Chondrocyte (in vitro differentiated cells): ENCODE results near the gene KIF26B. TPM values are rescaled to one million over a fixed set of nuclear protein-coding genes. Genes with fewer than 3 reads are reported as not detected.
A peak's percentile ranks its signal among the peaks of the same experiment; 100 is the strongest.

Experiments
- DNase-seq: peaks from one replicate; pipeline ENCODE4 v3.0.0; 2021; ENCODE audit warnings: mixed read lengths, low spot score
- H3K27ac Mint-ChIP-seq: one replicate; pipeline ENCODE4 v1.8.0; 2021; ENCODE audit warnings: mild to moderate bottlenecking, moderate library complexity, mixed read lengths; ENCODE audit not compliant: unreplicated experiment
- H3K27me3 Mint-ChIP-seq: 2 replicates; pipeline ENCODE4 v1.8.0; 2021; ENCODE audit warnings: low read depth, mixed read lengths
- H3K36me3 Mint-ChIP-seq: 2 replicates; pipeline ENCODE4 v1.8.0; 2021; ENCODE audit warnings: low read depth, mixed read lengths
- H3K4me1 Mint-ChIP-seq: 2 replicates; pipeline ENCODE4 v1.8.0; 2021; ENCODE audit warnings: low read depth, mild to moderate bottlenecking, mixed read lengths
- H3K4me3 Mint-ChIP-seq: one replicate; pipeline ENCODE4 v1.8.0; 2021; ENCODE audit warnings: mild to moderate bottlenecking, moderate library complexity, mixed read lengths; ENCODE audit not compliant: unreplicated experiment
- H3K9me3 Mint-ChIP-seq: 2 replicates; pipeline ENCODE4 v1.8.0; 2021; ENCODE audit warnings: low read depth, mixed read lengths
- total RNA-seq: library from RNA; stranded (reverse); gene quantifications from 3 replicates; pipeline ENCODE4 v1.2.1, GENCODE V29; 2021
- TF ChIP-seq, protein P1 (sequence below): fragments of 200-600 bp; sonication (generic); IDR thresholded peaks from 2 replicates; pipeline ENCODE4 v1.5.0; 2021; ENCODE audit warnings: antibody characterized with exemption, mild to moderate bottlenecking, moderate library complexity

The KIF26B gene
- total RNA-seq, 1 donor from 2014 or later = 47.0 TPM

DNA sequence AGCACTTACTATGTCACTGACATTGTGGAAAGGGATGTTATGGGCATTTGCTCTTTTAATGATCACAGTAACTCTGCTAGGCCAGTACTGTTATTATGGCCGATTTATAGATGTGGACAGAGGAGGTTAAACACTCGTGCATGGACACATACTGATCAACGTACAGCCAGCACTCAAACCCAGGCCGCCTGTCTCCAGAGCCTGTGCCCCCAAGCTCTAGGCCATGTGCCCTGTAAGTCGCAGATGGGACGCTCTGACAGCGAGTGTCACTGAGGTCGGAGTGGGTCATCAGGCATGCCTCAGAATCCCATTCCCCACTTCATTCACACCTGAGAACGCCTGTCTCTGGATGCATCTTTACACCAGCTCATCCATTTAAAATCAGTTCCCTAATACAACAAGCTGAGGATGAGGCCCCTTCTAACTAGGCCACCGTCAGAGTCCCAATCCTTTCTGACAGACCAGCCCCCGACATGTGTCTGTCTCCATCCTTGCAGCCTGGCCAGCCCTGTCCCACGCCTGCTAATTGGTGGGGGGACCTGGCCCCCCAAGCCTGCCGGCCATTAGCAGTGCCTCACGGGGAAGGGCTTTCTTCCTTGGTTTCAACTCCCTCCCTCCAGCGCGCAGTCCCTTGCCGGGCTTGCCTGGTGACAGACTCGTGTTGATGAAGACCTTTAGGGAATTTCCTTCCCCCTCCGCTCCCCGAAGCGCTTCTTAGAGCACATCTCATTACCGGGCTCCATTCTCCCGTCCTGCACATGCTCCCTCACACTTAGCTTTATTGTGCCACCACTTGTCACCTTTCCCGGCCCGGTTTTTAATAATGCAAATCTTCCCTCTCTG, 436.8 kb downstream of the KIF26B start:
- no peaks in the 10 kb centered on the region for H3K9me3 Mint-ChIP-seq
- no peak overlapping the region for H3K27ac Mint-ChIP-seq
- TF ChIP-seq, protein P1, sequence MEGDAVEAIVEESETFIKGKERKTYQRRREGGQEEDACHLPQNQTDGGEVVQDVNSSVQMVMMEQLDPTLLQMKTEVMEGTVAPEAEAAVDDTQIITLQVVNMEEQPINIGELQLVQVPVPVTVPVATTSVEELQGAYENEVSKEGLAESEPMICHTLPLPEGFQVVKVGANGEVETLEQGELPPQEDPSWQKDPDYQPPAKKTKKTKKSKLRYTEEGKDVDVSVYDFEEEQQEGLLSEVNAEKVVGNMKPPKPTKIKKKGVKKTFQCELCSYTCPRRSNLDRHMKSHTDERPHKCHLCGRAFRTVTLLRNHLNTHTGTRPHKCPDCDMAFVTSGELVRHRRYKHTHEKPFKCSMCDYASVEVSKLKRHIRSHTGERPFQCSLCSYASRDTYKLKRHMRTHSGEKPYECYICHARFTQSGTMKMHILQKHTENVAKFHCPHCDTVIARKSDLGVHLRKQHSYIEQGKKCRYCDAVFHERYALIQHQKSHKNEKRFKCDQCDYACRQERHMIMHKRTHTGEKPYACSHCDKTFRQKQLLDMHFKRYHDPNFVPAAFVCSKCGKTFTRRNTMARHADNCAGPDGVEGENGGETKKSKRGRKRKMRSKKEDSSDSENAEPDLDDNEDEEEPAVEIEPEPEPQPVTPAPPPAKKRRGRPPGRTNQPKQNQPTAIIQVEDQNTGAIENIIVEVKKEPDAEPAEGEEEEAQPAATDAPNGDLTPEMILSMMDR = no peak
- H3K36me3 Mint-ChIP-seq = peaks cover 7% of the 10 kb centered on the region
- H3K4me1 Mint-ChIP-seq = peaks cover 13% of the 10 kb centered on the region
- DNase-seq = no peak
- no peak overlapping the region for H3K4me3 Mint-ChIP-seq
- no peaks in the 10 kb centered on the region for H3K27me3 Mint-ChIP-seq

DNA sequence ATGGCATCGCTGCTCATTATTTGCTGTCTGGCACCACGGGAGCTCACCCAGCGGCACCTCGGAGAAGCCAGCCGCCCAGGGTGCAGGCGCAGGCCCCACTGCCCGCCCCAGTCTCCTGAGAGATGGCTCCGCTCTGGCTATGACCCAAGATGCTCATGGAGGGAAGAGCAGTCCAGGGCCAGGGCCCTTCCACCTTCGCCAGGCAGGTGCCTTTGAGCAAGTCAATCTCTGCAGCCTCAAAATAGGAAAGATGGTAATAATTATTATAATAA, 437.3 kb downstream of the KIF26B start:
- no peaks in the 10 kb centered on the region for H3K9me3 Mint-ChIP-seq
- DNase-seq = no peak
- no peaks in the 10 kb centered on the region for H3K27me3 Mint-ChIP-seq
- no peak overlapping the region for H3K4me3 Mint-ChIP-seq
- H3K27ac Mint-ChIP-seq = no peak overlapping the region
- TF ChIP-seq, protein P1 = no peak
- H3K4me1 Mint-ChIP-seq = peaks cover 15% of the 10 kb centered on the region
- peaks cover 7% of the 10 kb centered on the region for H3K36me3 Mint-ChIP-seq

DNA sequence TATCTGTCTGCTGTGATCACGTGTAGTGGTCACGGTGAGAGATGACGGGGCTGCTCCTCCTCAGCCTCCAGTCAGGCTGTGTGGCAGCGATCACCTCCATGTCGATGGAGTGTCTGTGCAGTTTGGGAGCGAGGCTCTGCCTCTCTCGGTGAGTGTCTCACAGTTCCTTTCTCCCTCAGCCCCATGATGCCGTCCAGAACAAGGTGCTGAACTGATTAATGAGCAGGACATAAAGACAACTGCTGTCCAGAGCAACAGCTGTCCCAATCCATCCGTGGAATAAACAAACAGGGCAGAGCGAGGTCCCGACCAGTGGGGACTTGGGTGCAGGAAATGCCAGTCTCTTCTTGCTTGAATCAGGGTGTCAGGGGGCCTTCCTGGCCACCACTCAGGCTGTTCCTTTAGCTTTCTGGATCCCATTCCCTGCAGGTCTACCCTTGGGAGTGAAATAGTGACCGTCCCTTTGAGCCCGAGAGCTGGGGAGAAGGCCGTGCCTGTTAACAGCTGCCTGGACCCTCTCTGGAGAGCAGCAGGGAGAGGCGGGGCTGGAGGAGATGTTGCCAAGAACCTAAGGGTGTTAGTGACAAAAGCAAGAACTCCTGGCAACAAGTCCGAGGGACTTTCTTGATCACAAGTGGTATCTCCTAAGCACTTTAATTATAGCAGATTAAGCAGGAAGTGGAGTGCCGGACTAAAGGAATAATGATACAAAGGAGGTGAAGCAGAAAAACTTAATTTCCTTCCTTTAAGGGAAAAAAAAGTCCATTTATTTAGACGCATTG, 443.9 kb downstream of the KIF26B start:
- H3K9me3 Mint-ChIP-seq = peaks cover 2% of the 10 kb centered on the region
- H3K4me1 Mint-ChIP-seq = peaks cover 43% of the 10 kb centered on the region
- TF ChIP-seq, protein P1 = no peak
- peak overlapping the region; percentile 97 for H3K27ac Mint-ChIP-seq
- no peak overlapping the region for H3K4me3 Mint-ChIP-seq
- H3K36me3 Mint-ChIP-seq = peaks cover 20% of the 10 kb centered on the region
- no peaks in the 10 kb centered on the region for H3K27me3 Mint-ChIP-seq
- no peak for DNase-seq

DNA sequence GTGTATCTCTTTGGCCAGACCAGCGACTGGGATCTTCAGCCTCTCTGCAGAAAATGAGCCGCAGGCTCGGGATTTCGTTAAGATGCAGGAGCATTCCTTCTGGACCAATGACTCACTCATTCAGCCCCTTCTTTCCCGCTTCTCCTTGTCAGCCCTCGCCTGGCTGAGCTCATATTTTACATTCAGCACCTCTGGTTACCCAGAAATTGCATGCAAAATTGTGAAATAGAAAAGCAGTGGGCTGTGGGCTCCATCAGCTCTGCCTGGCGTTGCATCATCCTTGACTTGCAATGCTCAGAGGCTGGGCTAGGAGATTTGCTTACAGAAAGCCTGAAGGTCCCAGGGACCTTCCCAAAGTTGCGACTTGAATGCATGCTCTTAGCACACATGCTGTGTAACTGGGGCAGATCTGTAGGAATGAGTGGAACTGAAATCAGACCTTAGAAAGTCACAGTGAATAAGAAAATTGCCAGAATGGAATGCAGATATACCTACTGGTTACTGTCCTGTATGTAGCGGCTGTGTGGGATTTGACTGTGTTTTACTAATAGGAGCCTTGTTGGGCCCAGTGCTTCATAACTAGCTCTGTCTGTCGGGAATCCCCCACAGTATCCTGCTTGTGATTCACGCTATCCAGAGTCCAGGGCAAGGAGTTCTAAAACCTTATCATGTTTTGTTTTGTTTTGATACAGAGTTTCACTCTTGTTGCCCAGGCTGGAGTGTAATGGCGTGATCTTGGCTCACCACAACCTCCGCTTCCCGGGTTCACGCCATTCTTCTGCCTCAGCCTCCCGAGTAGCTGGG, 444.8 kb downstream of the KIF26B start:
- Mint-ChIP-seq H3K27ac (peak overlapping the region; percentile 97), H3K36me3 (peaks cover 13% of the 10 kb centered on the region)

More for the DNA sequence above, 444.8 kb downstream of the KIF26B start:
- Mint-ChIP-seq H3K4me3 (no peak overlapping the region), H3K9me3 (peaks cover 2% of the 10 kb centered on the region), H3K4me1 (peaks cover 43% of the 10 kb centered on the region), H3K27me3 (no peaks in the 10 kb centered on the region)
- no peak for DNase-seq
- TF ChIP-seq, protein P1 = no peak
